Astrocyte (in vitro differentiated cells and primary cell): Measurements from ENCODE around the gene SAMD10. TPM values are rescaled to one million over a fixed set of nuclear protein-coding genes. Genes with fewer than 3 reads are reported as not detected.
"Not testable (repeated sequence)": the region's sequence is repeated elsewhere in the genome, so short reads cannot be mapped to it uniquely, and the experiment has no call there.

Experiments used
- DNase-seq: peaks from one replicate; pipeline ENCODE4 v3.0.0-alpha.2; 2010; ENCODE audit warnings: low read depth
- FAIRE-seq: peaks from 2 replicates; lab custom pipeline; 2011; peaks lifted over from hg19 to GRCh38; lab: Jason Lieb, UNC
- H2AFZ ChIP-seq: 2 replicates; pipeline ENCODE4 v1.6.0; 2012; ENCODE audit warnings: low read depth, low read length, inconsistent platforms
- H3K27ac ChIP-seq: 2 replicates; pipeline ENCODE4 v1.5.1; 2011; ENCODE audit warnings: low read depth, low read length, inconsistent platforms
- H3K27me3 ChIP-seq: 2 replicates; pipeline ENCODE4 v1.6.0; 2011; ENCODE audit warnings: low read length, inconsistent platforms; ENCODE audit not compliant: insufficient read depth
- H3K36me3 ChIP-seq: 2 replicates; pipeline ENCODE4 v1.5.1; 2011; ENCODE audit warnings: low read length, inconsistent platforms; ENCODE audit not compliant: insufficient read depth
- H3K4me1 ChIP-seq: 2 replicates; pipeline ENCODE4 v1.5.1; 2011; ENCODE audit warnings: low read length, inconsistent platforms; ENCODE audit not compliant: insufficient read depth
- H3K4me2 ChIP-seq: 2 replicates; pipeline ENCODE4 v1.6.0; 2012; ENCODE audit warnings: low read length, inconsistent platforms
- H3K4me3 ChIP-seq: 2 replicates; pipeline ENCODE4 v1.5.1; 2011; ENCODE audit warnings: low read depth, mild to moderate bottlenecking, low read length, inconsistent platforms; ENCODE audit not compliant: insufficient read depth
- H3K79me2 ChIP-seq: 2 replicates; pipeline ENCODE4 v1.6.0; 2012; ENCODE audit warnings: mild to moderate bottlenecking, low read length, inconsistent platforms; ENCODE audit not compliant: insufficient read depth
- H3K9ac ChIP-seq: 2 replicates; pipeline ENCODE4 v1.6.0; 2012; ENCODE audit warnings: mild to moderate bottlenecking, low read length, inconsistent platforms
- H3K9me3 ChIP-seq: 2 replicates; pipeline ENCODE4 v1.5.1; 2012; ENCODE audit warnings: low read depth, mild to moderate bottlenecking, low read length, inconsistent platforms; ENCODE audit not compliant: insufficient read depth
- H4K20me1 ChIP-seq: 2 replicates; pipeline ENCODE4 v1.6.0; 2012; ENCODE audit warnings: low read length, inconsistent platforms; ENCODE audit not compliant: insufficient read depth
- H3K27ac Mint-ChIP-seq: one replicate; pipeline ENCODE4 v1.8.0; 2021; ENCODE audit warnings: mild to moderate bottlenecking, mixed read lengths; ENCODE audit not compliant: unreplicated experiment
- H3K27me3 Mint-ChIP-seq: one replicate; pipeline ENCODE4 v1.8.0; 2021; ENCODE audit warnings: low read depth, mixed read lengths; ENCODE audit not compliant: unreplicated experiment
- H3K36me3 Mint-ChIP-seq: one replicate; pipeline ENCODE4 v1.8.0; 2021; ENCODE audit warnings: low read depth, mixed read lengths; ENCODE audit not compliant: unreplicated experiment
- H3K4me1 Mint-ChIP-seq: one replicate; pipeline ENCODE4 v1.8.0; 2021; ENCODE audit warnings: low read depth, mixed read lengths; ENCODE audit not compliant: unreplicated experiment
- H3K4me3 Mint-ChIP-seq: one replicate; pipeline ENCODE4 v1.8.0; 2021; ENCODE audit warnings: mild to moderate bottlenecking, moderate library complexity, mixed read lengths; ENCODE audit not compliant: unreplicated experiment
- H3K9me3 Mint-ChIP-seq: one replicate; pipeline ENCODE4 v1.8.0; 2021; ENCODE audit warnings: mild to moderate bottlenecking, mixed read lengths; ENCODE audit not compliant: unreplicated experiment
- CTCF ChIP-seq: IDR thresholded peaks from 2 replicates; pipeline ENCODE4 v1.5.1; 2011; ENCODE audit warnings: low read depth, mild to moderate bottlenecking, inconsistent platforms, low read length, moderate library complexity; ENCODE audit not compliant: insufficient read depth
- EZH2 ChIP-seq: IDR thresholded peaks from 2 replicates; pipeline ENCODE4 v1.6.1; 2012; ENCODE audit warnings: mild to moderate bottlenecking, low read length, inconsistent platforms; ENCODE audit not compliant: insufficient read depth
- total RNA-seq: library from RNA; stranded (reverse); gene quantifications from 2 replicates; pipeline ENCODE4 v1.2.1, GENCODE V29; 2021

The SAMD10 gene
- total RNA-seq, 1 donor from 2014 or later = 4.3 TPM

GRCh38 chr20:63961664-63962425 is 17.6 kb downstream of the SAMD10 start:
- Mint-ChIP-seq H3K36me3 (peaks cover 2% of the 10 kb centered on the region), H3K27me3 (no peaks in the 10 kb centered on the region), H3K9me3 (no peaks in the 10 kb centered on the region), H3K4me3 (no peak overlapping the region), H3K4me1 (no peaks in the 10 kb centered on the region), H3K27ac (no peak overlapping the region)
- Histone ChIP-seq H3K9ac (no peak overlapping the region), H3K27me3 (no peaks in the 10 kb centered on the region), H3K36me3 (peaks cover 5% of the 10 kb centered on the region), H3K27ac (no peak overlapping the region), H4K20me1 (no peaks in the 10 kb centered on the region), H3K9me3 (peaks cover 24% of the 10 kb centered on the region), H3K4me1 (peaks cover 7% of the 10 kb centered on the region), H2AFZ (no peak overlapping the region), H3K79me2 (no peaks in the 10 kb centered on the region), H3K4me2 (no peak overlapping the region), H3K4me3 (no peak overlapping the region)
- no peak for TF ChIP-seq CTCF
- TF ChIP-seq EZH2 = no peak
- FAIRE-seq (no peak), DNase-seq (no peak)

GRCh38 chr20:63960654-63961621 is 18.5 kb downstream of the SAMD10 start:
- not testable (repeated sequence) for H3K27me3 Mint-ChIP-seq, H3K79me2 ChIP-seq, H3K4me3 ChIP-seq, DNase-seq, H3K9ac ChIP-seq, H3K36me3 Mint-ChIP-seq, H3K4me3 Mint-ChIP-seq, H3K4me2 ChIP-seq, H2AFZ ChIP-seq, H3K4me1 Mint-ChIP-seq, FAIRE-seq, H3K9me3 Mint-ChIP-seq, H4K20me1 ChIP-seq, H3K27me3 ChIP-seq, H3K27ac ChIP-seq, H3K36me3 ChIP-seq, H3K27ac Mint-ChIP-seq
- peaks cover 10% of the 10 kb centered on the region for H3K4me1 ChIP-seq
- peaks cover 15% of the 10 kb centered on the region for H3K9me3 ChIP-seq

GRCh38 chr20:63959699-63960075 is 19.8 kb downstream of the SAMD10 start:
- Mint-ChIP-seq H3K27ac (no peak overlapping the region), H3K9me3 (no peaks in the 10 kb centered on the region), H3K4me3 (no peak overlapping the region), H3K27me3 (no peaks in the 10 kb centered on the region), H3K36me3 (peaks cover 2% of the 10 kb centered on the region), H3K4me1 (peaks cover under 1% of the 10 kb centered on the region)
- Histone ChIP-seq H3K4me3 (no peak overlapping the region), H3K79me2 (peaks cover 14% of the 10 kb centered on the region), H3K4me2 (no peak overlapping the region), H4K20me1 (peaks cover 7% of the 10 kb centered on the region), H3K27me3 (no peaks in the 10 kb centered on the region), H3K9ac (no peak overlapping the region), H3K9me3 (peaks cover 14% of the 10 kb centered on the region), H2AFZ (no peak overlapping the region), H3K4me1 (peaks cover 12% of the 10 kb centered on the region), H3K36me3 (peaks cover 5% of the 10 kb centered on the region), H3K27ac (no peak overlapping the region)
- DNase-seq (no peak), FAIRE-seq (no peak)
- no peak for TF ChIP-seq CTCF
- TF ChIP-seq EZH2 = no peak
